Smooth muscle cell of the brain vasculature (primary cell): Measurements from ENCODE around the gene TRIM8.

Experiments
- DNase-seq: peaks from one replicate; pipeline ENCODE4 v3.0.0-alpha.2; 2012; ENCODE audit warnings: low read depth, low spot score

TRIM8 gene, protein sequence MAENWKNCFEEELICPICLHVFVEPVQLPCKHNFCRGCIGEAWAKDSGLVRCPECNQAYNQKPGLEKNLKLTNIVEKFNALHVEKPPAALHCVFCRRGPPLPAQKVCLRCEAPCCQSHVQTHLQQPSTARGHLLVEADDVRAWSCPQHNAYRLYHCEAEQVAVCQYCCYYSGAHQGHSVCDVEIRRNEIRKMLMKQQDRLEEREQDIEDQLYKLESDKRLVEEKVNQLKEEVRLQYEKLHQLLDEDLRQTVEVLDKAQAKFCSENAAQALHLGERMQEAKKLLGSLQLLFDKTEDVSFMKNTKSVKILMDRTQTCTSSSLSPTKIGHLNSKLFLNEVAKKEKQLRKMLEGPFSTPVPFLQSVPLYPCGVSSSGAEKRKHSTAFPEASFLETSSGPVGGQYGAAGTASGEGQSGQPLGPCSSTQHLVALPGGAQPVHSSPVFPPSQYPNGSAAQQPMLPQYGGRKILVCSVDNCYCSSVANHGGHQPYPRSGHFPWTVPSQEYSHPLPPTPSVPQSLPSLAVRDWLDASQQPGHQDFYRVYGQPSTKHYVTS

DNA sequence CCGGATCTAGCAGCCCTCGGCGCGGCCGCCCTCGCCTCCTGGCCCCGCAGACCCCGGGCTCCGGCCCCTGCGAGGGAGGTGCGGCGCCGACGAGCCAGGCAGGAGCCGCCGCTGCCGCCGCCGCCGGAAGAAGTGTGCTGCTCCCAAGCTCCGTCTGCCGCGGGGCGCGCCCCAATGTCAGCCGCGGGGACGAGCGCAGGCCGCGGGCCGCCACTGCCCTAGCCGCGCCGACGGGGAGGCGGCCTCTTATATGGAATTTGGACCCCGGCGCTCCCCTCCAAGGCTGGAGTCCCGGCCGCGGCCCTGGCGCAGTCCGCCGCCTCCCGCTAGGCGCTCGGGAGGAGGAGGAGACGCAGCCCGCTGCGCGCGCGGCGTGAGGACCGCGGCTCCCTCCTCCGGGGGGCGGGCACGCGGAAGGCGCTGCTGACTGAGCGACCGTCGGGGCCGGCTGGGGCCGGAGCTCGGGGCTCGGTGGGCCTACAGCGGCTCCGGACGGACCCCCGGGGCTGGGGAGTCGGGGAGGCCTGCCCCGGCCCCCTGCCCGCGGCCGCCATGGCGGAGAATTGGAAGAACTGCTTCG, at the start of gene TRIM8:
Gene TRIM8, plus strand, starts transcription at position 414 of the 580 bp plus-strand sequence. Its CDS starts 139 bp downstream, at position 553.
- no peak for DNase-seq

DNA sequence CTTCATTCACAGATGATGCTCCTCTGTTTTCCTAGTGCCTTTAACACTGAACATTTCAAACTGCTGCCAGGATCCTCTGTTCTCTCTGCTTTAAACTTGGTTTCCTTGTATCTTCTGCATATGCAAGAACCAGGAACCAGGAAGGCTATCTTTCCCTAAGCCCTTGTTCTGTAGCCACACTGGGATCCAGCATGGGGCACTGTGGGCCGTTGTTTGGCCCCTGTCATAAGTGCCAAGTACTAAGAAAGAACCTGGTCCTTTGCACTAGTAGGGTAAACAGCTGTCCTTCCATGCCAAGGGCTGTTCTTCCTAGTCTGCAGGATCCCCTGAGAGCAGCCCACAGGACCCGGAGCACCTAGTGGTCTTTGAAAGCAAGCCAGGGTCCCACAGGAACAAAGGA, 49.0 kb upstream of the TRIM8 start:
- DNase-seq = no peak

DNA sequence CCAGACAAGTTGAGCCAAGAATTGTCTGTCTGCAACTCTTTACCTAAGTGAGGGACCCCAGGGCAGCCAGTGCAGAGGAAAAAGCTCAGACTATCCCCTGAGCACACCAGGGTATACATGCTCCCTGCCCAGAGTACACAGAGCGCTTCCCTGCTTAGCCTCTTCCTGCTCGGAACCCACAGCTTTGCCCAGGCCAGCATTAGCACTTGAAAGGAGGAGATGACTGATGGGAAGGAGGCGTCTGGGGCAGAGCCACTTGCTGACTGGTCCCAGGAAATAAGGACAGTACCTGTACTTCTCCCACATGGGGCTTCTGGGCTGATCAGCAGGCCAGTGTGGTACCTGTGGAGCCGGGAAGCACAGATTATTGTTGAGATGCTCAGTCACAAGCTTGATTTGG, 48.4 kb upstream of the TRIM8 start:
- no peak for DNase-seq

DNA sequence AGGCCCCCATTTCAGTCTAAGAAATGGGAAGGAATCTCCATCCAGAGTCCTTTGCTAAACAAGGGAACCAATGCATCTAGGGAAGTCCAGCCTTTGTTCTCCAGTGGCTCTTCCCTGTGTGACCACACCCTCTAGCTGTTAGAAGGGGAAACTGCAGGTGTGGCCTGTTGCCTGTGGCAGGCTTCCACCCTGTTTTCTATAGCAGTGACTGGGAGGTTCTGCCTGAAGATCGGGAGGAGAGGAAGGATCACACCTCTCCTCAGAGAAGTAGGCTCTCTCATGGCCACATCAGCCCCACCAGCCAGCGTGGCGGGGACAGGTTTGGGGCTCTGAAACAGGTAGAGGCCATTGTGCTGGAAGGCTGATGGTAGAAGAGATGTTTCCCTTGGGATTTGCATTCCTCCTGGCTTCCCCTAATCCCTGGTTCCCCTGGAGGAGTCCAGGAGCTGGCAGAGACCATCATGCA, 47.7 kb upstream of the TRIM8 start:
- DNase-seq = no peak

DNA sequence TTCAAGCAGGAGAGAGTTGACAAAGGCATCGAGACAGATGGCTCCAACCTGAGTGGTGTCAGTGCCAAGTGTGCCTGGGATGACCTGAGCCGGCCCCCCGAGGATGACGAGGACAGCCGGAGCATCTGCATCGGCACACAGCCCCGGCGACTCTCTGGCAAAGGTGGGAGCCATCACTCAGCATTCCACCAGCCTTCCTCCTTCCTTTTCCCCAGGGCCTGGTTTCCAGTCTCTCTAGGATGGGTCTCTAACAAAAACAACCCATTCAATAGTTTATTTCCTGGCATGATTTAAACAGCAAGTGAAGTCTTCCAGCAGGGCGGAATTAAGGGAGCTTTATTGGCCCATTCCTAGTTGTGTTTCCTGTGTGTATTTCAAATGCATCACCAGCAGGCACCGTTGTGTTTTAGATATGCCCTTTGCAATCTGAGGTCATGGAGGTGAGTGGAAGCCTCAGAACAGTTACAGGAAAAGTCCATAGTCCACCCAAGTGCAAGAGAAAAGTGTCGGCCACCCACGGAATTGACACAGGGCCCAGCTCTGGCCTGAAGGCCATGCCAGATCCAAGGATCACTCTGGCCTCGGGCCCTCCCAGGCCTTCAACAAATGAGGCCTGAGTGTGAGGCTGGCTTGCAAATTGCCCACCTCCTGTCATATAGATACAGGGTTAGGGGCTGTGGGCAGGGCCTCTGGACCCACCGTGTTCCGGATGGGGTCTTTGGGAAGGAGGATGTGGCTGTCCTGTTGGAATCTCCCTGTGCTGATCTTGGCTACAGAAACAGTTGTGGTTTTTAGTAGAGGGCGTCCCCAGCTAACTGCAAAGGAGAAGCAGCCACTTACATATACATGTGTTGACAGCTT, 46.9 kb upstream of the TRIM8 start:
- DNase-seq = no peak

DNA sequence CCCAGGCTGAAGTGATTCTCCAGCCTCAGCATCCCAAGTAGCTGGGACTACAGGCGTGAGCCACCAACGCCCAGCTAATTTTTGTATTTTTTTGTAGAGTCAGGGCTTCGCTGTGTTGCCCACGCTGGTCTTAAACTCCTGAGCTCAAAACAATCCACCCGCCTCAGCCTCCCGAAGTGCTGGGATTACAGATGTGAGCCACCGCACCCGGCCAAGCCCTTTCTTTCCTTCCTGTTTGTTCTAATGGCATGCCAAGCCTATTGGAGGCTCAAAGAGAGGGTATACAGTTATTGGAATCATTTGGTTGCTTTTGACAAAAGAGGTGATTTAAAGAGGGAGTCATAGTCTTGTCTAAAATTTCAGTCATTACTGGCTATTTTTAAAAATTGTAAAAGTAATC, 46.0 kb upstream of the TRIM8 start:
- DNase-seq = no peak

DNA sequence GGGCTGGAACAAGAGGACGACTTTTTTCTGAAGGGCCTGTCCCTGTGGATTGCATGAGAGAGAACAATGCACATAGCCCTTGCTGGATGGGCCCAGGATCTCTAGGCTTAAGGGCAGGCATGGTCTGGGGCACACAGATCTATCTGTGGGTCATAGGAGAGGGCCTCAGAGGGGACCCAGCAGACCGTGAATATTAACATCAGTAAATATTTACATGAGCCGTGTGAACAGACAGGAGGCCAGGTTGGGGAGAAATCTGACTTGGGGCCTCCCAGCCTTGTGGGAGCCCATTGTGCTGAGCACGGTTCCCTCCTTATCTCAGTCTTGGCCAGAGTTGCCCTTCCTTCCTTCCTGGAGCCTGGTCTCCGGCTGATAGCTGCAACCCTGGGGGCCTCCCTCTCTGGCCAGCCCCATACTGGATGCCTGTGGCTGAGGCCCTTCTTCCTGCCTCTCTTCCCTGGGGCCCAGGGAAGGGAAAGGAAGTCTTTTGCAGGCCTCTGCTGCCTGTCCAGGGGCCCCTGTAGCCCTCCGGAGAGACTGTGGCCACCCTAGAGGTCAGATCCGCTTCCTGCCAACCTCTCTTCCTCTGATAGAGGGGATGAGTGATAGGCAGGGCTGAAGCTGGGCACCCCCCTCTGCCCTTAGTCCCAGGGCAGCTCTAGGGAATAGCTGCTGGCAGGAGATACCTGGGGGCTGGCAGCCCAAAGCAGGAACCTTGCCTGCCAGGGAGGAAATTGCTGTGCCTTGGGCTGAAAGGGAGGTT, 44.5 kb upstream of the TRIM8 start:
- DNase-seq = no peak

DNA sequence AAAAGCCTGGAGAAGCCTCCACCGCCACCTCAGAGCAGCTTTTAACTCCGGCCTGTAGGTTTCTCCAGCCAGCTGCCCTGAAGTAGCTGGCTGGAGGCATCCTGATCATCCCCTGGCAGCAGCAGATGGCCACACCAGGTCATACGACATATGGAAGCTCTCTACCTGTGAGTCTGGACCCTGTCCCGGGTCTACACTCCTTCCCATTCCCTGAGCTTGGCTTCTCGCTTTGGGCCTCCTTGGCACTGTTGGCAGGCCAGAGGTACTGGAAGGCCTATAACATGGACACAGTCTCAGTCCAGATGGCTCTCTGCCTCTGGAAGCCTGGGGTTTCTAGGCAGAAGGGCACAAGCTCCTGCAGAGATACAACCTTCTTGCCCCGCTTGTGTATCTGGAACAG, 43.5 kb upstream of the TRIM8 start:
- no peak for DNase-seq

DNA sequence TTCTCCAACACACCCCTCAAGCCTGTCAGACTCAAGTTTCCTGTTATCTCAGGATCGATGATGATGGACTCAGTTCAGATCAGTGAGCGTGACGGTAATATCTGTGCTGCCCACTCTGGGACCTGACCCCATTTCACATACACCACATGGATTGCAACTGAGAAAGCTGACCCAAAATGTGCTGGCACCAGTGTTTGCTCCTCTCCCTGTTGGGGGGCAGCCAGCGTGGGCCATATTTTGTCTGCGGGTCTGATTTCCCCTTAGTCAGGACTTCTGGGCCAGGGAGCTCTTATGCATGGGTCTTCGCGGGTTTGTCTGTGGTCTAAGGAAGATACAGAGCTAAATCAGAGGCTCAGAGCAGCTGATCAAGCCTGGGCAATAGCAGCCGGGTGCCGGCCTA, 42.6 kb upstream of the TRIM8 start:
- no peak for DNase-seq

DNA sequence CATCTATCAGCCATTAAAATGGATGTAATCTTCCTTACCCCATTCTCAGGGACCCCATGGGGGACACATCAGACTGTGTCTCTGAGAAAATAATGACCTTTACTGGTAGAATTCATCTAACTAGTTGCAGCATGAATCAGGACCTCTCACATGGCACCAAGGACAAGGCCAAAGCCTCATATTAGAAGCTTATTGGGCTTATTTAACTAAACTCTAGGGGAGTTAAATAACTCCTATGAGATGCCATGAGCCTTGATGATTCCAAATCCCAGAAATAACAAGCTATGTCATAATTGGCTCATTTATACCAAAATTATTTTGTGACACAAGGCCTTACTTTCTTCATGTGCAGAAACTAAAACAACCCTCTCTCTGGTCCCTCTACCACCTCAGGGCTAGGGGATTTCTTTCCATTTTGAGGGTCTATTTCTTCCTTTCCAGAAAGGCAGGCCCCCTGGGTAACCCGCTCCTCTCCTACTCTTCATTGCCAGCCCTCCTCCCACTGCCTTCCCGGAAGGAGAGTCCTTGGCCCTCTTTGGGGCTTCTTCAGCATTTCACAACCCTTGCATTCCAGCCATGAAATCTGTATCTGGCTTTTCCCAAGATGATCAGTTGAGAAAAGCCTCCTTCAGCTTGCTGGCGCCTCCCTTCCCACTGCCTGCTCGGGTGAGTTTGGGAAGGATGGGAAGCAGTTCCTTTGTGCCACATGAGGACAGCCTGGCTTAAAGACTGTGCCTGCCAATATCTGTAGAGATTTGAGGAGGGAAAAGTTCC, 41.8 kb upstream of the TRIM8 start:
- no peak for DNase-seq

DNA sequence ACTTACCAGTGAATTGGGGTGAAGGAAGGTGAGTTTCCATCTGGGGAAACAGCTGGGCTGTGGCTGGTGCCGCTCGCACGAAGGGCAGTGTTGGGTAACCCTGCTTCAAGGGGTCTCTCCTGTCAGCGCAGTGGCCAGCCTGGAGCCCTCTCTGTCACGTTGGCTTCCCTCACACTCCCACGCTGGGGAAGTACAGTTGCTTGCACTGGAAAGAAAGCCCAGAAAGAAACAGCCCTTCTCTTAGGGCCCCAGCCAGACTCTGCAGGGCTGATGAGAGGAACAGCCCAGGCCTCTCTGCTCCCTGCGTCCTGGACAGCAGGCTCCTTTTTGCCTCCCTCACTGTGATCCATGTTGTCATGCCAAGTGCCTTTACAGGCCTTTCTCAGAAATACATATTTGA, 40.3 kb upstream of the TRIM8 start:
- DNase-seq = no peak

DNA sequence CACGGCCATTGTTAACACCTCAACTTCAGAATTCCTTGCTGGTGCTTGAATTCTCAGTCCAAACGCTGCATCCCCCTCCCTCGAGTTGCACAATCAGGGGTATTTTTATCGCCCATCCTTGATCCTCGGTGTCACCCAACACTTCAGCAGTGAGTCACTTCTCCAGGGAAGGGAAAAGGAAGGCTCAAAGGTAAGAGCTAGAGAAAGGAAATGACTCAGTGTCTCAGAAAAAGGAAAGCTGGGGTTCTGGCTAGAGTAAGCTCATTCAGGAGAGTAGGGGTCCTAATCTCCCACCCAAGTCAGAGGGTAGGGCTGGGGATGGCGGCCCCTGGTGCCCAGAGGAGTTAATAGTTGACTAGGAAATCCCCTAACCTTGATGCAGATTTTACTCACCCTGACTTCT, 39.8 kb upstream of the TRIM8 start:
- DNase-seq = no peak

DNA sequence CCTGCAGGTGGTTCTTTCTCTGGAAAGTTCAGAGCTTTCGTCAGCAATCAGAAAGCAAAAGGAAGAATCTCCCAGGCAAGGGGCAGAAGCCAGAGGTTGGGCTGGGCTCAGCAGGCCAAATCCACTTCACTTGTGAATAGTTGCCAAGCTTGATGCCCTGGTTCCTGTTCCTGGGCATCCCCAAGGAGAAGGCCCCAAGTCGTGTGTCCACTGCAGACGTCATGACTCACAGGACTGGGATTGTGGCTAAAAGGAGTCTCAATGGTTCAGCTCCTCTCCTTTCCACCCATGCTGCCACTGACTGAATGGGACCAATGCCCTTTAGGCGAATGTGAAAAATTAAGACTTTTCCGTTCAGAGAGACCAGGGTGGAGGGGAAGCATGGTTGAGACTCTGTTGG, 38.6 kb upstream of the TRIM8 start:
- DNase-seq = no peak

DNA sequence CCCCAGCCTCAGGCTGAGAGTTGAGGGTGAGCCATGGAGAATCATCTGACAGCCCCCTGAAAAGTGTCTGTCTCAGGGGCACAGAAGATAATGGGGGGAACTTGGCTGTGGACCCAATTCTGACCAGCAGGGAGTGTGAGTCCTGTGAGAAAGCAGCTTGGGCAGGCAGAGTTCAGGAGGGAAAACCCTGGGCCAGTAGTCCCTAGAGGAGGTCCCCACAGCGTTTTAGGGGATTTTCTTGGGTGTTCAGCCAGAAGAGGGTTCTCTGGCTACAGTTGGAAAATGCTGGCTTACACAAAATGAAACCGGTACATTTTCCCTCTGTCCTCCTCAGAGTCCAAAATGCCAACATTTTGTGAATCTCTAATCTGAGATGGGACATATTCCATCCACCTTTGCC, 35.8 kb upstream of the TRIM8 start:
- no peak for DNase-seq

DNA sequence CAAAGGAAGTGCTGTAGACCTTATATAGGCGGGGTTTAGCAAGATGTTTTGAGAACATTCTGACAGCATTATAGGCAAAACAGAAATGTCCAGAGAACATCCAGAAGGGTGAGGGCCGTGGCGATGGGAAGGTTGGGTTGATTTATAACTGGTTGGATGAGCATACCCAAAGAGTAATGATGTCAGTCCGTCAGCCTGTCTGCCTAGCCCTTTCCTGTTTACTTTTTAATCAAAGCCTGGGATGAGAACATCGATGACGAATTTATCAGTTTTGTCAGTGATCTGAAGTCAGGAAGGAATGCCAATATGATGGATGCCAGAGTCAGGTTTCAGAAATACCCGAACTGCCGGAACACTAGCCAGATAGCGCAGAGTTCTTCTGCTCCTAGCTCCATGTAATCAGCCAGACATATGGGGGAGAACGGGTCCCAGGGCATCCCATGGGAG, 33.8 kb upstream of the TRIM8 start:
- no peak for DNase-seq

DNA sequence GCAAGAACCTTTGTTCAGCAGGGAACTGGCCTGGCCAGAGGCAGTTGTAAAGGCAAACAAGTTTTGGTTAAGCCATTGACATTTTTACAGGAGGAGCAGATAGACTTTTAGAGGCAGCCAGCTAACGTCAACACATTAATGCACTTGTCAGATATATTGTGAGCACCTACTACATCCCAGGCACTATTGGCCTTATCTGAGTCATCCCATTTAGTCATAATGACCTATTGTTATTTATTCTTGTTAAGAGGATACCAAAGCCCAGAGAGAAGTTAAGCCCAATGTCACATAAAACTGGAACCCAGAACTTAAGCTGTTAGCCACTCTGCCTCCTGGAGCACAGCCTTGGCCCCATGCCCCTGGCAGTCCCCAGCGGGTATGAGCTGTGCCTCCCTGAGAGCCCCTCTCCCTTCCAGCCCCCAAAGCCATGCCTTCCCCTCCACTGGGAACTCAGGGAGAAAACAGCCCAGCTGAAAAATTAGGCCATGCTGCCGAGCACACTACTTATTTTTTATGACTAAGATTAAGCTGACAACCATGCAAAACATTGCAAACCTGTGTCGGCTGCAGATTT, 32.7 kb upstream of the TRIM8 start:
- DNase-seq = no peak

DNA sequence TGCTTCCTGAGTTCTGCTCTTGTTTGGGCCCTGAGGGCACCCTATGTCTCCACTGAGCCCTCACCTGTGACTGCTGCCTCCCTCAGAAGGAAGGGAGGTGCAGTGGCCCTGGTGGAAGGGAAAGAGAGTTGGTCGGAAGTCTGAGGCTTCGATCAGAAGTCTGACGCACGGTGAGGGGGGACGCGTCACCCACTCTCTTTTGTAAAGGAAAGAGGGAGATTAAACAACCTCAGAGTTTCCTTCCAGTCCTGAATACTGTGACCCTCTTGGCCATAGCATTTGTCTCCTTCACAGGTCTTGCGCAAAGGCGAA, 31.4 kb upstream of the TRIM8 start:
- DNase-seq = no peak

DNA sequence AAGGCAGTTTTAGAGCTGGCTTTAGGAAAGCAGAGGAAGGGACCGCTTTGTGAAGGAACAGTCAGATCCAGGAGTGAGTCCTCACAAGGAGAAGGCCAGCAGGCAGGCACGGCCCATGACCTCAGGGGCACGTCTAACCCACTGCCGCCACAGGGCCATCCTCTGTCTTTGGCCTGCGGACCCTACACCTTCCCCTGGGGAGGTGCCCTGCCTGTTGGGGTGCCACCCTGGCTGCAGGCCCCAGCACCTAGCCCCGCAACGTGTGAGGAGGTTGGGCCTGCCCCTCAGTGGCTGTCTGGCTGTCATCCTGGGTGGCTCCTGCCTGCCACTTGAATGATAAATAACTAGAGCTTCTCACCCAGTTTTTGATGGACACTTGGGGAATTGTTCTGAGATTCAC, 31.0 kb upstream of the TRIM8 start:
- no peak for DNase-seq

DNA sequence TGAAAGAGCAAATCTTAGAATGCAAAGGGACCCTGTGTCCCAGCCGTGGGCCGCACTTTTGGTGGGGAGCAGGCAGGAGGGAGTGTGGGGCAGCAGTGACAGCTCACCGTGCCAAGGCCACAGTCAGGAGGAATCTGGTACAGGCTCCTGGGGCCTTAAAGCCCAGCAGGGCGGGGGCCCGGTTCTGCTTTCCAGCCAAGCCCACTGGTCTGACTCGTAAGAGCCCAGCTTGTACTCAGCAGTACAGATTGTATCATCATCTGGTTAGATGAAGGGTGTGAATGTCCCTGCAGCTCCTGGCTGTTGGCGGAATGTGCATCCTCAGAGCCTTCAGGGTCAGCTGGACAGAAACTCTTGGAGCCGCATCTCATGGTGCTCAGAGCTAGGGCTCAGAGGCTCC, 30.5 kb upstream of the TRIM8 start:
- DNase-seq = no peak

DNA sequence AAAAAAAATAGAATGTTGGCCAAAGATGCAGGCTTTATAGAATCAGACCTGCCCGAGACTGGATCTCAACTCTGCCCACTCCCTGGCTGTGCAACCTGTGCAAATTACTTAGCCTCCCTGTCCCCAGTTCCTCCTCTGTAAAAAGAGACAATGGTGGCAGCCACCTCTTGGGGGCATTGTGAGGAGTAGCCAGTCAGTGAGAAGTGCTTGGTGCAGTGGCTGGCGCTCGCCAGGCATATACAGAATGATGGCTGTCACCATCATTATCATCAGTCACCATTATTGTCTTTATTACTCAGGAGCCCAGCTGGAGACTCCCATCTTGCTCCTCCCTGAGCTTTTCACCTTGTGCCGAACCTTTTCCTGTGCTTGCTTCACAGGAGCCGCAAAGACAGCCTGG, 29.4 kb upstream of the TRIM8 start:
- no peak for DNase-seq
